Keratinocyte (primary cell): Measurements from ENCODE around the gene CDCP2. TPM values are rescaled to one million over a fixed set of nuclear protein-coding genes. Genes with fewer than 3 reads are reported as not detected.

Experiments
- DNase-seq: peaks from one replicate; pipeline ENCODE4 v3.0.0-alpha.2; 2011; ENCODE audit warnings: low read depth, missing footprints, low spot score
- FAIRE-seq: peaks from 2 replicates; lab custom pipeline; 2011; peaks lifted over from hg19 to GRCh38; lab: Jason Lieb, UNC
- H2AFZ ChIP-seq: 2 replicates; pipeline ENCODE4 v1.6.0; 2012; ENCODE audit warnings: low read length, control low read depth, inconsistent platforms; ENCODE audit not compliant: control insufficient read depth
- H3K27ac ChIP-seq: 2 replicates; pipeline ENCODE4 v1.5.1; 2011; ENCODE audit warnings: low read length; ENCODE audit not compliant: control insufficient read depth, insufficient read depth
- H3K27me3 ChIP-seq: 3 replicates; pipeline ENCODE4 v1.6.0; 2011; ENCODE audit warnings: low read length; ENCODE audit not compliant: control insufficient read depth, insufficient read depth; ENCODE audit errors: extremely low read depth
- H3K36me3 ChIP-seq, 2 experiments: 2 replicates in 1 of 2; 3 replicates in 1 of 2; pipeline ENCODE4 v1.5.1; 2011; ENCODE audit warnings: low read length in 2 of 2, mild to moderate bottlenecking in 1 of 2; ENCODE audit not compliant: control insufficient read depth in 2 of 2, insufficient read depth in 2 of 2; ENCODE audit errors: extremely low read depth in 1 of 2
- H3K4me1 ChIP-seq: 3 replicates; pipeline ENCODE4 v1.5.1; 2011; ENCODE audit warnings: low read length; ENCODE audit not compliant: control insufficient read depth, insufficient read depth; ENCODE audit errors: extremely low read depth
- H3K4me2 ChIP-seq: 3 replicates; pipeline ENCODE4 v1.6.0; 2011; ENCODE audit warnings: low read depth, low read length; ENCODE audit not compliant: control insufficient read depth, insufficient read depth; ENCODE audit errors: extremely low read depth
- H3K4me3 ChIP-seq, 3 experiments: fragments of 200-600 bp in 1 of 3; sonication (generic) in 1 of 3; 2 replicates in 2 of 3; 3 replicates in 1 of 3; pipeline ENCODE4 v1.5.1; 2011 to 2016; ENCODE audit warnings: low read length in 3 of 3, mild to moderate bottlenecking in 3 of 3, control low read depth in 2 of 3, inconsistent platforms in 1 of 3, low read depth in 1 of 3, mixed read lengths in 1 of 3, mixed run types in 1 of 3, moderate library complexity in 1 of 3; ENCODE audit not compliant: control insufficient read depth in 2 of 3, insufficient read depth in 2 of 3; ENCODE audit errors: extremely low read depth in 1 of 3
- H3K79me2 ChIP-seq: 2 replicates; pipeline ENCODE4 v1.6.0; 2012; ENCODE audit warnings: low read length; ENCODE audit not compliant: control insufficient read depth, insufficient read depth
- H3K9ac ChIP-seq: 3 replicates; pipeline ENCODE4 v1.6.0; 2011; ENCODE audit warnings: low read length; ENCODE audit not compliant: control insufficient read depth, insufficient read depth; ENCODE audit errors: extremely low read depth
- H3K9me1 ChIP-seq: 3 replicates; pipeline ENCODE4 v1.6.0; 2011; ENCODE audit warnings: low read length; ENCODE audit not compliant: control insufficient read depth, insufficient read depth; ENCODE audit errors: extremely low read depth
- H3K9me3 ChIP-seq: 2 replicates; pipeline ENCODE4 v1.5.1; 2012; ENCODE audit warnings: low read depth, low read length; ENCODE audit not compliant: control insufficient read depth
- H4K20me1 ChIP-seq: 3 replicates; pipeline ENCODE4 v1.6.0; 2011; ENCODE audit warnings: low read length; ENCODE audit not compliant: control insufficient read depth, insufficient read depth; ENCODE audit errors: extremely low read depth
- EZH2 ChIP-seq: IDR thresholded peaks from one replicate; pipeline ENCODE4 v1.6.1; 2012; ENCODE audit warnings: inconsistent platforms, mild to moderate bottlenecking, low read length, moderate library complexity
- dilution Hi-C: fragments of 300-500 bp; cut with MboI; formaldehyde crosslinking; loops from one replicate; pipeline ENCODE4 v1.7.0; 2020; ENCODE audit warnings: low sequenced_read_pairs; ENCODE audit not compliant: extremely low pct_ligation_motif_present
- polyA plus RNA-seq, 5 experiments: library from polyadenylated mRNA; depleted of rRNA in 3 of 5; stranded (reverse) in 3 of 5; stranded (forward) in 1 of 5; unstranded in 1 of 5; fragments of >200 nt; gene quantifications; 1 replicate in 1 of 5; 2 replicates in 3 of 5; 3 replicates in 1 of 5; pipeline versions ENCODE4 v1.2.1 to v1.2.3, GENCODE V29; 2011 to 2012; ENCODE audit warnings: missing spikeins in 2 of 5, low read depth in 1 of 5, low replicate concordance in 1 of 5
- TF ChIP-seq, protein P1 (sequence below), 3 experiments: IDR thresholded peaks in 1 of 3; conservative IDR thresholded peaks in 1 of 3; optimal IDR thresholded peaks in 1 of 3; 2 replicates in 2 of 3; 3 replicates in 1 of 3; pipeline versions ENCODE3 to v1.5.1; 2011; ENCODE audit warnings: low read length in 3 of 3, mild to moderate bottlenecking in 3 of 3, moderate library complexity in 2 of 3, control low read depth in 1 of 3, inconsistent platforms in 1 of 3; ENCODE audit not compliant: insufficient read depth in 2 of 3; ENCODE audit errors: extremely low read depth in 1 of 3

CDCP2 gene
- polyA plus RNA-seq, 1 donor (not counting 4 experiments of a cell fraction or from before 2014, with no cell fraction given): not detected

DNA sequence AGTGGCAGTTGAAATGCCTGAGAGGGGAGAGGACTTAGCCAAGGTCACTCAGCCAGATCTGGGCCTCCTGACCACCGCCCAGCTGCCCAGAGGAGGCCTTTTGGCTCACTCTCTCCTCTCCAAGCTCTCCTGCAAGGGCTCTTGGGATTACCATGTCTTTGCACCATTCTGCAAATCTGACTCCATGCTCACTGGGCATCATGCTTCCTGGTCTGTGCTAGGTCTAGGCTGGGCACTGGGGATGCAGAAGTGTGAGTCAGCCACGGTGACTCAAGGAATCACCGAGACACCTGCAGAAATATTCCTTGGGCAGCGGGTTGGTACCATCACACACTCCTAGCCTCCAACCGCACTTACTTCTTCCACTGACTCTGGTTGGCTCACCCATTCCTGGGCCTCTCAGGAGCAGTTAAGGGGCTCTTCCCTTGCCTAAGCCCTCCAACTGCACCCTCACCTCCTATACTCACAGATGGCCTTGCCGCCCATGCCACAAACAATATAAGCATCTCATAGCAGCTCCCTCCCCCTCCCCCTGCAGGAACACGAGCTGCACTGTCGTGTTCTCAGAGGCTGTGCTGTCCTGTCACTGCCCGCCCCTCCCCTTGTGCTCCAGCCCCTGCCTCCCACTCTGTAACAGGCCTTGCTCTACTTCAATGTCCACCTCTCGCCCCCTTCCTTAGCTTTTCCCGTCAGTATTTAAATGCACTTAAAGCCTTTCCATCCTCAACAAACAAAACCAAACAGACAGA is 34.8 kb downstream of the CDCP2 start:
- H3K9me1 ChIP-seq: no peaks in the 10 kb centered on the region
- H3K27me3 ChIP-seq: peaks cover 6% of the 10 kb centered on the region
- H3K9me3 ChIP-seq: no peaks in the 10 kb centered on the region
- H4K20me1 ChIP-seq: no peaks in the 10 kb centered on the region
- TF ChIP-seq, protein P1, sequence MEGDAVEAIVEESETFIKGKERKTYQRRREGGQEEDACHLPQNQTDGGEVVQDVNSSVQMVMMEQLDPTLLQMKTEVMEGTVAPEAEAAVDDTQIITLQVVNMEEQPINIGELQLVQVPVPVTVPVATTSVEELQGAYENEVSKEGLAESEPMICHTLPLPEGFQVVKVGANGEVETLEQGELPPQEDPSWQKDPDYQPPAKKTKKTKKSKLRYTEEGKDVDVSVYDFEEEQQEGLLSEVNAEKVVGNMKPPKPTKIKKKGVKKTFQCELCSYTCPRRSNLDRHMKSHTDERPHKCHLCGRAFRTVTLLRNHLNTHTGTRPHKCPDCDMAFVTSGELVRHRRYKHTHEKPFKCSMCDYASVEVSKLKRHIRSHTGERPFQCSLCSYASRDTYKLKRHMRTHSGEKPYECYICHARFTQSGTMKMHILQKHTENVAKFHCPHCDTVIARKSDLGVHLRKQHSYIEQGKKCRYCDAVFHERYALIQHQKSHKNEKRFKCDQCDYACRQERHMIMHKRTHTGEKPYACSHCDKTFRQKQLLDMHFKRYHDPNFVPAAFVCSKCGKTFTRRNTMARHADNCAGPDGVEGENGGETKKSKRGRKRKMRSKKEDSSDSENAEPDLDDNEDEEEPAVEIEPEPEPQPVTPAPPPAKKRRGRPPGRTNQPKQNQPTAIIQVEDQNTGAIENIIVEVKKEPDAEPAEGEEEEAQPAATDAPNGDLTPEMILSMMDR (optimal IDR thresholded peaks at IDR 0.05 in 1 of 3, IDR thresholded peaks at IDR 0.05 in 1 of 3, conservative IDR thresholded peaks at IDR 0.05 in 1 of 3; ENCODE audit: extremely low read depth in 1 of 3, insufficient read depth in 2 of 3, low read length in 3 of 3): no peak
- TF ChIP-seq EZH2: no peak
- no peaks in the 10 kb centered on the region for H3K36me3 ChIP-seq
- no peak overlapping the region for H2AFZ ChIP-seq
- dilution Hi-C loops: no loop called here
- H3K9ac ChIP-seq: no peak overlapping the region
- H3K79me2 ChIP-seq: no peaks in the 10 kb centered on the region
- no peak overlapping the region for H3K4me3 ChIP-seq
- peak; percentile 60 for FAIRE-seq
- H3K4me2 ChIP-seq: no peak overlapping the region
- H3K27ac ChIP-seq: no peak overlapping the region
- DNase-seq: no peak
- peaks cover 6% of the 10 kb centered on the region for H3K4me1 ChIP-seq

DNA sequence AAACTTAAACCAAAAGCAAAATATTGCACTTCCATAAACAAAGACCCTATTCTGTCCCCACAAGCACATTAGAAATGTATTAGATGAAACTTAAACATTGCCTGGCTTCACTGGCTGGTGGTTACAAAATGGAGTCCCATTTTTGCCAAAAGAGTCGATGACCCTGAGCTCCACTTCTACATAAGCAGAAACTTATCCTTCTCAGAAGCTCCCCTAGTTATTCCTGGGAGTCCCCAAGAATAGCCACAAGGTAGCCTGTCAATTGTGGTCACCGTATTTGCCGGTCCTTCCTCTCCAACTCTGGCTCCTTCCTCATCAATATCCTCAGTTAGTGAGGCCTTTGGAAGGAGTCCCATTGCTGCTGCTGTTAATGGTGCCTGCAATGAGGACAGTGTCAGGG is 37.3 kb downstream of the CDCP2 start:
- H4K20me1 ChIP-seq: no peaks in the 10 kb centered on the region
- dilution Hi-C loops: no loop called here
- H3K36me3 ChIP-seq: no peaks in the 10 kb centered on the region
- H3K4me3 ChIP-seq: no peak overlapping the region
- no peak for DNase-seq
- no peaks in the 10 kb centered on the region for H3K27me3 ChIP-seq
- TF ChIP-seq EZH2: no peak
- TF ChIP-seq, protein P1 (optimal IDR thresholded peaks at IDR 0.05 in 1 of 3, IDR thresholded peaks at IDR 0.05 in 1 of 3, conservative IDR thresholded peaks at IDR 0.05 in 1 of 3; ENCODE audit: extremely low read depth in 1 of 3, insufficient read depth in 2 of 3, low read length in 3 of 3): no peak
- no peaks in the 10 kb centered on the region for H3K79me2 ChIP-seq
- no peaks in the 10 kb centered on the region for H3K9me1 ChIP-seq
- no peak overlapping the region for H3K27ac ChIP-seq
- FAIRE-seq: no peak
- H3K9ac ChIP-seq: no peak overlapping the region
- H3K9me3 ChIP-seq: no peaks in the 10 kb centered on the region
- no peak overlapping the region for H2AFZ ChIP-seq
- H3K4me2 ChIP-seq: no peak overlapping the region
- peaks cover 6% of the 10 kb centered on the region for H3K4me1 ChIP-seq
